Bronchial epithelial cell (primary cell): ENCODE results near the gene KCNIP1. TPM values are rescaled to one million over a fixed set of nuclear protein-coding genes. Genes with fewer than 3 reads are reported as not detected.

Experiments
- DNase-seq: peaks from one replicate; pipeline ENCODE4 v3.0.0-alpha.2; 2010; ENCODE audit warnings: low read depth
- FAIRE-seq: peaks from 2 replicates; lab custom pipeline; 2011; peaks lifted over from hg19 to GRCh38; lab: Jason Lieb, UNC
- H3K27me3 ChIP-seq: 2 replicates; pipeline ENCODE4 v1.5.1; 2011; ENCODE audit warnings: low read length; ENCODE audit not compliant: control insufficient read depth, insufficient read depth
- H3K36me3 ChIP-seq: 2 replicates; pipeline ENCODE4 v1.5.1; 2011; ENCODE audit warnings: low read length; ENCODE audit not compliant: control insufficient read depth, insufficient read depth
- H3K4me3 ChIP-seq: 2 replicates; pipeline ENCODE4 v1.5.1; 2011; ENCODE audit warnings: mild to moderate bottlenecking, low read depth, low read length, control low read depth
- CTCF ChIP-seq: IDR thresholded peaks from 2 replicates; pipeline ENCODE4 v1.5.1; 2011; ENCODE audit warnings: mild to moderate bottlenecking, moderate library complexity, low read length, control low read depth, inconsistent platforms; ENCODE audit not compliant: insufficient read depth, severe bottlenecking
- total RNA-seq: library from RNA; depleted of rRNA; stranded (reverse); fragments of >200 nt; gene quantifications from 2 replicates; pipeline ENCODE4 v1.2.1, GENCODE V29; 2014

The KCNIP1 gene
- total RNA-seq, 1 donor from 2014 or later, result under 0.01 TPM

DNA sequence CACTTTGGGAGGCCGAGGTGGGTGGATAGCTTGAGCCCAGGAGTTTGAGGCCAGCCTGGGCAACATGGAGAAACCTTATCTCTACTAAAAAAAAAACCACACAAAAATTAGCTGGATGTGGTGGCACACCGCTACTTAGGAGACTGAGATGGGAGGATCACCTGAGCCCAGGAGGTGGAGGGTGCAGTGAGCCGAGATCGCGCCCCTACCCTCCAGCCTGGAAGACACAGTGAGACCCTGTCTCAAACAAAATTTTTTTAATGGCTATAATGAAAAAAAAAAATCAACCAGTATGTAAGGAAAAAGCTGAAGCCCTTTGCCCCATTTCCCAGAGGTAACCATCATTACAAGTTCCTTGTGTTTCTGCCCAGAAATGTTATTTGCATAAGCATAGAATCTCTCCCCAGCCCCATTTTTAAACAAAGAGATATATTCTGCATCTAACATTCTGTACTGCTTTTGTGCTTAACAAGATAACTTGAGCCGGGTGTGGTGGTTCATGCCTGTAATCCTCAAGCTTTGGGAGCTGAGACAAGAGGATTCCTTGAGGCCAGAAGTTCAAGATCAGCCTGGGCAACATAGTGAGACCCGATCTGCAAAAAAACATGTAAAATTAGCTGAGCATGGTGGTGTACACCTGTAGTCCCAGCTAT lies 35.1 kb upstream of the KCNIP1 start:
- no peak for FAIRE-seq
- H3K27me3 ChIP-seq, result no peaks in the 10 kb centered on the region
- no peak for TF ChIP-seq CTCF
- no peaks in the 10 kb centered on the region for H3K36me3 ChIP-seq
- no peak for DNase-seq
- no peak overlapping the region for H3K4me3 ChIP-seq

- Histone ChIP-seq H3K4me3 (no peak overlapping the region), H3K27me3 (no peaks in the 10 kb centered on the region), H3K36me3 (no peaks in the 10 kb centered on the region)
- no peak for TF ChIP-seq CTCF
- no peak for FAIRE-seq
- no peak for DNase-seq
Observed at GRCh38 chr5:170469414-170469813, 34.4 kb upstream of the KCNIP1 start.

DNA sequence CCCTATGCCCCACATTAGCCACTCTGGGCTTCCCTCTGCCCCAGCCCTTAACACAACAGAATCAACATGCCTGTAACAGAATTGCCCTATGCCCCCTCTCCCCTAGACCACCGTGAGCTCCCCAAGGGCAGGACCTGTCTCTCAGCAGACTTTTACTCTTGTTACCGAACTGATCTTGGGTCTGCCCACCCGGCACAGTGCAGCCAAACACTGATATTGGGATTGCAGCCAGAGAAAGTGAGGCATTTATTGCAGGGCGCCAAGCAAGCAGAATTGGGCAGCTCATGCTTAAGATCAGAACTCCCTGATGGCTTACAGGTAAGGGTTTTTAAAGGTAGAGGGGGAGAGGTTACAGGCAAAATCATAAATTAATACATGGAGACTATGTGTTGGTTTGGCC lies 33.5 kb upstream of the KCNIP1 start:
- Histone ChIP-seq H3K36me3 (no peaks in the 10 kb centered on the region), H3K4me3 (no peak overlapping the region), H3K27me3 (no peaks in the 10 kb centered on the region)
- no peak for TF ChIP-seq CTCF
- FAIRE-seq (no peak), DNase-seq (no peak)

GRCh38 chr5:170470808-170471404 lies 32.9 kb upstream of the KCNIP1 start:
- H3K4me3 ChIP-seq, result no peak overlapping the region
- DNase-seq, result no peak
- H3K27me3 ChIP-seq, result no peaks in the 10 kb centered on the region
- no peaks in the 10 kb centered on the region for H3K36me3 ChIP-seq
- FAIRE-seq, result no peak
- no peak for TF ChIP-seq CTCF

DNA sequence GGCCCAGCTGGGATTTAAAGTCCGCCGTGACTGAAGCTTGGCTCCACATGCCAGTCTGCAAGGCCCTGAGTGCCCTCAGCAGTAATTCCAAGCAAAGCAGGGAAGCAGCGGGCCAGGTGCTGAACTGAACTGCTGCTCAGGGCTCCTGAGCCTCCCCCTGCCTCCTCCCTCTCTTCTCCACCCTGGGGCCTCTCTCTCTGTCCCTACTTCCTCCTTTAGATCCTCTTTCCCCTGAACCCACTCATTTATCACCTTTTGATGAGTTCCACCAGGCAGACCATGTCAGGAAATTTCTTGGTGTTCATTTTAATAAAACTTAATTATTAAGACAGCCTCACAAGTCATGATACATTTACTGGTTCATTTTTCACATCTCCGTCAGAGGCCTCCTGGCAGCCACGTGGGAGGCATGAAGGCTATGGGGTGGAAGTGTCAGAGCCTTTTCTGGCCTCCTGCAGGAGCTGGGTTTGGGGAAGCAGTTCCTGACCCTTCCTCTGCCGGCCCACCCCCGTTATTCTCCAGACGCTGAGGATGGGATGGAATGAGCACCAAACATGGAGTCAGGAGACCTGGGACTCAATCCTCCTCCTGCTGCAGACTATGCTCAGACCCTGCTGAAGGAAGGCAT lies 32.2 kb upstream of the KCNIP1 start:
- Histone ChIP-seq H3K36me3 (no peaks in the 10 kb centered on the region), H3K4me3 (no peak overlapping the region), H3K27me3 (no peaks in the 10 kb centered on the region)
- TF ChIP-seq CTCF, result no peak
- no peak for FAIRE-seq
- no peak for DNase-seq
